Astrocyte (in vitro differentiated cells and primary cell): ENCODE data around the gene DNAL4. TPM values are rescaled to one million over a fixed set of nuclear protein-coding genes. Genes with fewer than 3 reads are reported as not detected.

Experiments
- DNase-seq: peaks from one replicate; pipeline ENCODE4 v3.0.0-alpha.2; 2010; ENCODE audit warnings: low read depth
- FAIRE-seq: peaks from 2 replicates; lab custom pipeline; 2011; peaks lifted over from hg19 to GRCh38; lab: Jason Lieb, UNC
- H2AFZ ChIP-seq: 2 replicates; pipeline ENCODE4 v1.6.0; 2012; ENCODE audit warnings: low read depth, low read length, inconsistent platforms
- H3K27ac ChIP-seq: 2 replicates; pipeline ENCODE4 v1.5.1; 2011; ENCODE audit warnings: low read depth, low read length, inconsistent platforms
- H3K27me3 ChIP-seq: 2 replicates; pipeline ENCODE4 v1.6.0; 2011; ENCODE audit warnings: low read length, inconsistent platforms; ENCODE audit not compliant: insufficient read depth
- H3K36me3 ChIP-seq: 2 replicates; pipeline ENCODE4 v1.5.1; 2011; ENCODE audit warnings: low read length, inconsistent platforms; ENCODE audit not compliant: insufficient read depth
- H3K4me1 ChIP-seq: 2 replicates; pipeline ENCODE4 v1.5.1; 2011; ENCODE audit warnings: low read length, inconsistent platforms; ENCODE audit not compliant: insufficient read depth
- H3K4me2 ChIP-seq: 2 replicates; pipeline ENCODE4 v1.6.0; 2012; ENCODE audit warnings: low read length, inconsistent platforms
- H3K4me3 ChIP-seq: 2 replicates; pipeline ENCODE4 v1.5.1; 2011; ENCODE audit warnings: low read depth, mild to moderate bottlenecking, low read length, inconsistent platforms; ENCODE audit not compliant: insufficient read depth
- H3K79me2 ChIP-seq: 2 replicates; pipeline ENCODE4 v1.6.0; 2012; ENCODE audit warnings: mild to moderate bottlenecking, low read length, inconsistent platforms; ENCODE audit not compliant: insufficient read depth
- H3K9ac ChIP-seq: 2 replicates; pipeline ENCODE4 v1.6.0; 2012; ENCODE audit warnings: mild to moderate bottlenecking, low read length, inconsistent platforms
- H3K9me3 ChIP-seq: 2 replicates; pipeline ENCODE4 v1.5.1; 2012; ENCODE audit warnings: low read depth, mild to moderate bottlenecking, low read length, inconsistent platforms; ENCODE audit not compliant: insufficient read depth
- H4K20me1 ChIP-seq: 2 replicates; pipeline ENCODE4 v1.6.0; 2012; ENCODE audit warnings: low read length, inconsistent platforms; ENCODE audit not compliant: insufficient read depth
- H3K27ac Mint-ChIP-seq: one replicate; pipeline ENCODE4 v1.8.0; 2021; ENCODE audit warnings: mild to moderate bottlenecking, mixed read lengths; ENCODE audit not compliant: unreplicated experiment
- H3K27me3 Mint-ChIP-seq: one replicate; pipeline ENCODE4 v1.8.0; 2021; ENCODE audit warnings: low read depth, mixed read lengths; ENCODE audit not compliant: unreplicated experiment
- H3K36me3 Mint-ChIP-seq: one replicate; pipeline ENCODE4 v1.8.0; 2021; ENCODE audit warnings: low read depth, mixed read lengths; ENCODE audit not compliant: unreplicated experiment
- H3K4me1 Mint-ChIP-seq: one replicate; pipeline ENCODE4 v1.8.0; 2021; ENCODE audit warnings: low read depth, mixed read lengths; ENCODE audit not compliant: unreplicated experiment
- H3K4me3 Mint-ChIP-seq: one replicate; pipeline ENCODE4 v1.8.0; 2021; ENCODE audit warnings: mild to moderate bottlenecking, moderate library complexity, mixed read lengths; ENCODE audit not compliant: unreplicated experiment
- H3K9me3 Mint-ChIP-seq: one replicate; pipeline ENCODE4 v1.8.0; 2021; ENCODE audit warnings: mild to moderate bottlenecking, mixed read lengths; ENCODE audit not compliant: unreplicated experiment
- EZH2 ChIP-seq: IDR thresholded peaks from 2 replicates; pipeline ENCODE4 v1.6.1; 2012; ENCODE audit warnings: mild to moderate bottlenecking, low read length, inconsistent platforms; ENCODE audit not compliant: insufficient read depth
- total RNA-seq: library from RNA; stranded (reverse); gene quantifications from 2 replicates; pipeline ENCODE4 v1.2.1, GENCODE V29; 2021
- TF ChIP-seq, protein P1 (sequence below): IDR thresholded peaks from 2 replicates; pipeline ENCODE4 v1.5.1; 2011; ENCODE audit warnings: low read depth, mild to moderate bottlenecking, inconsistent platforms, low read length, moderate library complexity; ENCODE audit not compliant: insufficient read depth

The DNAL4 gene
- total RNA-seq, 1 donor from 2014 or later: 12.8 TPM

GRCh38 chr22:38796262-38796957, 2.5 kb upstream of the DNAL4 start:
- peaks cover 4% of the 10 kb centered on the region for H3K9me3 Mint-ChIP-seq
- no peak overlapping the region for H3K4me3 Mint-ChIP-seq
- Histone ChIP-seq H3K27me3 (peaks cover 4% of the 10 kb centered on the region), H3K9me3 (no peaks in the 10 kb centered on the region), H3K4me2 (no peak overlapping the region), H3K4me3 (no peak overlapping the region), H3K79me2 (peaks cover 8% of the 10 kb centered on the region), H4K20me1 (no peaks in the 10 kb centered on the region), H2AFZ (no peak overlapping the region), H3K4me1 (peaks cover 7% of the 10 kb centered on the region), H3K9ac (no peak overlapping the region), H3K27ac (no peak overlapping the region), H3K36me3 (no peaks in the 10 kb centered on the region)
- peaks cover 18% of the 10 kb centered on the region for H3K27me3 Mint-ChIP-seq
- no peak for TF ChIP-seq EZH2
- TF ChIP-seq, protein P1, sequence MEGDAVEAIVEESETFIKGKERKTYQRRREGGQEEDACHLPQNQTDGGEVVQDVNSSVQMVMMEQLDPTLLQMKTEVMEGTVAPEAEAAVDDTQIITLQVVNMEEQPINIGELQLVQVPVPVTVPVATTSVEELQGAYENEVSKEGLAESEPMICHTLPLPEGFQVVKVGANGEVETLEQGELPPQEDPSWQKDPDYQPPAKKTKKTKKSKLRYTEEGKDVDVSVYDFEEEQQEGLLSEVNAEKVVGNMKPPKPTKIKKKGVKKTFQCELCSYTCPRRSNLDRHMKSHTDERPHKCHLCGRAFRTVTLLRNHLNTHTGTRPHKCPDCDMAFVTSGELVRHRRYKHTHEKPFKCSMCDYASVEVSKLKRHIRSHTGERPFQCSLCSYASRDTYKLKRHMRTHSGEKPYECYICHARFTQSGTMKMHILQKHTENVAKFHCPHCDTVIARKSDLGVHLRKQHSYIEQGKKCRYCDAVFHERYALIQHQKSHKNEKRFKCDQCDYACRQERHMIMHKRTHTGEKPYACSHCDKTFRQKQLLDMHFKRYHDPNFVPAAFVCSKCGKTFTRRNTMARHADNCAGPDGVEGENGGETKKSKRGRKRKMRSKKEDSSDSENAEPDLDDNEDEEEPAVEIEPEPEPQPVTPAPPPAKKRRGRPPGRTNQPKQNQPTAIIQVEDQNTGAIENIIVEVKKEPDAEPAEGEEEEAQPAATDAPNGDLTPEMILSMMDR: no peak
- FAIRE-seq (no peak), DNase-seq (peak; percentile 21)
- peaks cover 7% of the 10 kb centered on the region for H3K4me1 Mint-ChIP-seq
- peaks cover 2% of the 10 kb centered on the region for H3K36me3 Mint-ChIP-seq
- no peak overlapping the region for H3K27ac Mint-ChIP-seq

DNA sequence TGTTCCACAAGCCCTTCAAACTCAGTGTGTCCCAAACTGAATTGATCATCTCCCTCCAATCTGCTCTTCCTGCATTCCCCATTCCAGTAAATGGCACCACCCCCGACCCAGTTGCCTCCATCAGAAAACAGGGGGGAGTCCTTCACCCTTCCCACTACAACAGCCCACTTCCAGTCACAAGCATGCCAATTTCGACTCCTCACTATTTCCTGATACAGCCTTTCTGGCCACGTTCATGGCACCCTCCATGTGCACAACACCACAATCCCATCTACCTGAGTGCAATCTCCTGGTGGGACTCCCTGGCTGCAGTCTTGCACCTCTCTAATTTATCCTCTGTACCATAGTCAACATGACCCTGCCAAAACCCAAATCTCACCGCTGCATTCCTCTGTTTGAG, 1.6 kb upstream of the DNAL4 start:
- Histone ChIP-seq H3K27me3 (peaks cover 4% of the 10 kb centered on the region), H3K4me2 (no peak overlapping the region), H2AFZ (no peak overlapping the region), H3K27ac (no peak overlapping the region), H3K4me3 (no peak overlapping the region), H3K36me3 (peaks cover 2% of the 10 kb centered on the region), H3K79me2 (peaks cover 8% of the 10 kb centered on the region), H3K9ac (no peak overlapping the region), H3K4me1 (peaks cover 7% of the 10 kb centered on the region), H3K9me3 (no peaks in the 10 kb centered on the region), H4K20me1 (no peaks in the 10 kb centered on the region)
- peaks cover 4% of the 10 kb centered on the region for H3K9me3 Mint-ChIP-seq
- H3K27me3 Mint-ChIP-seq: peaks cover 14% of the 10 kb centered on the region
- DNase-seq: no peak
- FAIRE-seq: no peak
- peaks cover 7% of the 10 kb centered on the region for H3K4me1 Mint-ChIP-seq
- peak overlapping the region; percentile 10 for H3K27ac Mint-ChIP-seq
- peaks cover 2% of the 10 kb centered on the region for H3K36me3 Mint-ChIP-seq
- no peak for TF ChIP-seq EZH2
- TF ChIP-seq, protein P1: no peak
- peak overlapping the region; percentile 58 for H3K4me3 Mint-ChIP-seq

DNA sequence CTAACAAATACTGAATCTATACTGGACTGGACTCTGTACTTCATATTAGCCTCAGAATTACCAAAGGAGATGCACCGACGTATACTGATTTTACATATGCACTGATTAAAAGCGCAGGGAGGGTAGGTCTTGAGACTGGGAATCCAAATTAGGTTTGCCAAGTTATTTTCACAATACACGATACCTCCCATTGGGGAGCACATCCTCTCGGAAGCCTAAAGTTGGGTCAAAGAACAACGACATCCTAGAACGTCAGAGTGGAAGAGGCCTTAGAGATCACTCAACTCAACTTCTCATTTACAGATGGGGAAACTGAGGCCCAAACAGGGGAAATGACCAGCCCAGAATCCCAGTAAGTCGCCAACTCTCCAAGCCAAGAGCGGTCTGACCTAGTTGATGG, 626 bp downstream of the DNAL4 start:
- no peaks in the 10 kb centered on the region for H3K9me3 ChIP-seq

More for the DNA sequence above, 626 bp downstream of the DNAL4 start:
- H3K4me1 ChIP-seq: peaks cover 16% of the 10 kb centered on the region
- no peaks in the 10 kb centered on the region for H4K20me1 ChIP-seq
- H3K27me3 ChIP-seq: no peaks in the 10 kb centered on the region
- peaks cover 8% of the 10 kb centered on the region for H3K79me2 ChIP-seq
- Mint-ChIP-seq H3K36me3 (peaks cover 2% of the 10 kb centered on the region), H3K9me3 (no peaks in the 10 kb centered on the region), H3K27ac (peak overlapping the region; percentile 82), H3K27me3 (peaks cover 5% of the 10 kb centered on the region), H3K4me3 (peak overlapping the region; percentile 90), H3K4me1 (peaks cover 14% of the 10 kb centered on the region)
- TF ChIP-seq, protein P1: no peak
- no peak for TF ChIP-seq EZH2
- H3K9ac ChIP-seq: peak overlapping the region; percentile 87
- peak overlapping the region; percentile 72 for H2AFZ ChIP-seq
- H3K4me2 ChIP-seq: peak overlapping the region; percentile 99
- peaks cover 8% of the 10 kb centered on the region for H3K36me3 ChIP-seq
- no peak for FAIRE-seq
- peak overlapping the region; percentile 57 for H3K27ac ChIP-seq
- DNase-seq: no peak
- peak overlapping the region; percentile 93 for H3K4me3 ChIP-seq
